NT2/D1 (cell line): Measurements from ENCODE around the gene MACIR.
"Not testable (repeated sequence)": the region's sequence is repeated elsewhere in the genome, so short reads cannot be mapped to it uniquely, and the experiment has no call there.

Experiments
- SUZ12 ChIP-seq: IDR thresholded peaks from 2 replicates; pipeline ENCODE4 v1.6.1; 2011; ENCODE audit not compliant: insufficient read length, insufficient read depth; ENCODE audit errors: extremely low read depth
- YY1 ChIP-seq: IDR thresholded peaks from 2 replicates; pipeline ENCODE4 v1.6.1; 2011; ENCODE audit not compliant: insufficient read length, insufficient read depth
- ZNF274 ChIP-seq: IDR thresholded peaks from 2 replicates; pipeline ENCODE4 v1.6.1; 2011; ENCODE audit warnings: mild to moderate bottlenecking, low read depth, low read length

GRCh38 chr5:103219074-103219473 is 39.5 kb upstream of the MACIR start:
- not testable (repeated sequence) for TF ChIP-seq ZNF274, SUZ12, YY1
